K562 (cell line): ENCODE measurements around the gene CD248. TPM values are rescaled to one million over a fixed set of nuclear protein-coding genes. Genes with fewer than 3 reads are reported as not detected.

Source experiments
- CTCFL ChIP-seq: IDR thresholded peaks from 2 replicates; pipeline ENCODE4 v1.6.1; 2011; ENCODE audit warnings: borderline replicate concordance, low read depth, mild to moderate bottlenecking, moderate library complexity, low read length; ENCODE audit not compliant: insufficient read depth, poor library complexity, severe bottlenecking
- CXXC5 ChIP-seq: fragments of 250-450 bp; sonication (Bioruptor Pico); IDR thresholded peaks from 2 replicates; pipeline ENCODE4 v1.8.0; 2022; ENCODE audit warnings: inconsistent platforms, mild to moderate bottlenecking, moderate library complexity
- EGR1 ChIP-seq: fragments of 450-650 bp; conservative IDR thresholded peaks from 2 replicates; pipeline ENCODE4 v1.6.1; 2017; ENCODE audit warnings: mild to moderate bottlenecking
- HBP1 ChIP-seq: fragments of 450-650 bp; formaldehyde crosslinking; IDR thresholded peaks from 2 replicates; pipeline ENCODE4 v1.4.0; 2022; ENCODE audit warnings: missing genetic modification characterization
- KLF10 ChIP-seq: fragments of 250-450 bp; sonication (Bioruptor Pico); IDR thresholded peaks from 2 replicates; pipeline ENCODE4 v1.6.1; 2021; ENCODE audit warnings: matching md5 sums
- POLR2H ChIP-seq: IDR thresholded peaks from 2 replicates; pipeline ENCODE4 v1.6.1; 2016; ENCODE audit warnings: missing genetic modification characterization, low read depth, mild to moderate bottlenecking, control low read depth, missing compliant biosample characterization, moderate library complexity
- TCF7 ChIP-seq: sonication (generic); IDR thresholded peaks from 2 replicates; pipeline ENCODE4 v1.6.1; 2016; ENCODE audit warnings: antibody characterized with exemption, borderline replicate concordance
- TFAP4 ChIP-seq: sonication (generic); formaldehyde crosslinking; IDR thresholded peaks from 2 replicates; pipeline ENCODE4 v1.8.0; 2022; ENCODE audit warnings: missing genetic modification reagents, mild to moderate bottlenecking, moderate library complexity, borderline replicate concordance
- TGIF2 ChIP-seq: sonication (generic); formaldehyde crosslinking; IDR thresholded peaks from 2 replicates; pipeline ENCODE4 v1.8.1; 2022; ENCODE audit warnings: mild to moderate bottlenecking, missing genetic modification reagents, moderate library complexity
- THRAP3 ChIP-seq: fragments of 450-650 bp; IDR thresholded peaks from 2 replicates; pipeline ENCODE4 v1.6.1; 2016; ENCODE audit warnings: mild to moderate bottlenecking, inconsistent platforms, borderline replicate concordance
- ZNF274 ChIP-seq: IDR thresholded peaks from 2 replicates; pipeline ENCODE4 v1.6.1; 2011; ENCODE audit warnings: low read depth, mild to moderate bottlenecking, low read length, moderate library complexity, borderline replicate concordance
- ZNF3 ChIP-seq: fragments of 250-450 bp; sonication (Bioruptor Pico); IDR thresholded peaks from 2 replicates; pipeline ENCODE4 v1.5.0; 2021; ENCODE audit warnings: mild to moderate bottlenecking, moderate library complexity
- ZNF551 ChIP-seq: fragments of 250-450 bp; sonication (Bioruptor Pico); IDR thresholded peaks from 2 replicates; pipeline ENCODE4 v1.5.0; 2021; ENCODE audit warnings: mild to moderate bottlenecking, moderate library complexity
- polyA plus RNA-seq, 8 experiments: library from polyadenylated mRNA; depleted of rRNA in 4 of 8; stranded (reverse) in 5 of 8; unstranded in 3 of 8; fragments of >200 nt; fragmentation: Nextera tagmentation in 2 of 8; fragmentation: Illumina TruSeq in 1 of 8; extraction: Ambion mirVana in 2 of 8; extraction: Trizol in 1 of 8; gene quantifications; 2 replicates each; pipeline versions ENCODE4 v1.2.1 to v1.2.3, GENCODE V29; 2011 to 2014; ENCODE audit warnings: inconsistent platforms in 1 of 8, missing spikeins in 1 of 8
- total RNA-seq, 7 experiments: library from RNA; depleted of rRNA in 6 of 7; stranded (reverse); fragments of >200 nt in 6 of 7; fragmentation: Illumina TruSeq in 2 of 7; extraction: Trizol in 2 of 7; gene quantifications; 2 replicates each; pipeline versions ENCODE4 v1.2.1 to v1.2.3, GENCODE V29; 2011 to 2021; ENCODE audit warnings: low replicate concordance in 1 of 7
- TF ChIP-seq, protein P1 (sequence below): fragments of 250-450 bp; sonication (Bioruptor Pico); IDR thresholded peaks from 2 replicates; pipeline ENCODE4 v1.8.0; 2022; ENCODE audit warnings: moderate library complexity, mild to moderate bottlenecking, inconsistent platforms
- TF ChIP-seq, protein P2 (sequence below): fragments of 150-350 bp; conservative IDR thresholded peaks from 2 replicates; pipeline ENCODE4 v1.6.1; 2014; ENCODE audit warnings: low read length
- TF ChIP-seq, protein P3 (sequence below): fragments of 450-650 bp; IDR thresholded peaks from 2 replicates; pipeline ENCODE4 v1.7.1; 2018; ENCODE audit warnings: mild to moderate bottlenecking, low read depth; ENCODE audit not compliant: partially characterized antibody

CD248 gene
- total and polyA plus RNA-seq, 9 of the 15 experiments (the other 6 are each of a cell fraction or from before 2014, with no cell fraction given), result 0.09 TPM; not detected in 8

GRCh38 chr11:66363805-66364535 lies 47.1 kb upstream of the CD248 start (continued):
- peak; percentile 4; the same call in 1 of the 2 replicates for TF ChIP-seq HBP1
- TF ChIP-seq, protein P1, sequence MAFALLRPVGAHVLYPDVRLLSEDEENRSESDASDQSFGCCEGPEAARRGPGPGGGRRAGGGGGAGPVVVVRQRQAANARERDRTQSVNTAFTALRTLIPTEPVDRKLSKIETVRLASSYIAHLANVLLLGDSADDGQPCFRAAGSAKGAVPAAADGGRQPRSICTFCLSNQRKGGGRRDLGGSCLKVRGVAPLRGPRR (CRISPR knock-in tag), result no peak
- peak; percentile 10; the same call in 1 of the 2 replicates for TF ChIP-seq TFAP4 (CRISPR knock-in tag)
- TF ChIP-seq POLR2H (tag), result no peak
- no peak for TF ChIP-seq EGR1
- TF ChIP-seq CXXC5, result no peak
- TF ChIP-seq KLF10 (CRISPR knock-in tag), result no peak
- TF ChIP-seq, protein P2, sequence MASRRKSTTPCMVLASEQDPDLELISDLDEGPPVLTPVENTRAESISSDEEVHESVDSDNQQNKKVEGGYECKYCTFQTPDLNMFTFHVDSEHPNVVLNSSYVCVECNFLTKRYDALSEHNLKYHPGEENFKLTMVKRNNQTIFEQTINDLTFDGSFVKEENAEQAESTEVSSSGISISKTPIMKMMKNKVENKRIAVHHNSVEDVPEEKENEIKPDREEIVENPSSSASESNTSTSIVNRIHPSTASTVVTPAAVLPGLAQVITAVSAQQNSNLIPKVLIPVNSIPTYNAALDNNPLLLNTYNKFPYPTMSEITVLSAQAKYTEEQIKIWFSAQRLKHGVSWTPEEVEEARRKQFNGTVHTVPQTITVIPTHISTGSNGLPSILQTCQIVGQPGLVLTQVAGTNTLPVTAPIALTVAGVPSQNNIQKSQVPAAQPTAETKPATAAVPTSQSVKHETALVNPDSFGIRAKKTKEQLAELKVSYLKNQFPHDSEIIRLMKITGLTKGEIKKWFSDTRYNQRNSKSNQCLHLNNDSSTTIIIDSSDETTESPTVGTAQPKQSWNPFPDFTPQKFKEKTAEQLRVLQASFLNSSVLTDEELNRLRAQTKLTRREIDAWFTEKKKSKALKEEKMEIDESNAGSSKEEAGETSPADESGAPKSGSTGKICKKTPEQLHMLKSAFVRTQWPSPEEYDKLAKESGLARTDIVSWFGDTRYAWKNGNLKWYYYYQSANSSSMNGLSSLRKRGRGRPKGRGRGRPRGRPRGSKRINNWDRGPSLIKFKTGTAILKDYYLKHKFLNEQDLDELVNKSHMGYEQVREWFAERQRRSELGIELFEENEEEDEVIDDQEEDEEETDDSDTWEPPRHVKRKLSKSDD, result no peak
- 0 out of 2 replicates have a peak, but pooled peaks have one; percentile 53 for TF ChIP-seq THRAP3
- TF ChIP-seq CTCFL, result peak; percentile 98
- no peak for TF ChIP-seq ZNF274
- no peak for TF ChIP-seq TCF7
- no peak for TF ChIP-seq ZNF3 (CRISPR knock-in tag)
- TF ChIP-seq ZNF551, result no peak
- TF ChIP-seq, protein P3, sequence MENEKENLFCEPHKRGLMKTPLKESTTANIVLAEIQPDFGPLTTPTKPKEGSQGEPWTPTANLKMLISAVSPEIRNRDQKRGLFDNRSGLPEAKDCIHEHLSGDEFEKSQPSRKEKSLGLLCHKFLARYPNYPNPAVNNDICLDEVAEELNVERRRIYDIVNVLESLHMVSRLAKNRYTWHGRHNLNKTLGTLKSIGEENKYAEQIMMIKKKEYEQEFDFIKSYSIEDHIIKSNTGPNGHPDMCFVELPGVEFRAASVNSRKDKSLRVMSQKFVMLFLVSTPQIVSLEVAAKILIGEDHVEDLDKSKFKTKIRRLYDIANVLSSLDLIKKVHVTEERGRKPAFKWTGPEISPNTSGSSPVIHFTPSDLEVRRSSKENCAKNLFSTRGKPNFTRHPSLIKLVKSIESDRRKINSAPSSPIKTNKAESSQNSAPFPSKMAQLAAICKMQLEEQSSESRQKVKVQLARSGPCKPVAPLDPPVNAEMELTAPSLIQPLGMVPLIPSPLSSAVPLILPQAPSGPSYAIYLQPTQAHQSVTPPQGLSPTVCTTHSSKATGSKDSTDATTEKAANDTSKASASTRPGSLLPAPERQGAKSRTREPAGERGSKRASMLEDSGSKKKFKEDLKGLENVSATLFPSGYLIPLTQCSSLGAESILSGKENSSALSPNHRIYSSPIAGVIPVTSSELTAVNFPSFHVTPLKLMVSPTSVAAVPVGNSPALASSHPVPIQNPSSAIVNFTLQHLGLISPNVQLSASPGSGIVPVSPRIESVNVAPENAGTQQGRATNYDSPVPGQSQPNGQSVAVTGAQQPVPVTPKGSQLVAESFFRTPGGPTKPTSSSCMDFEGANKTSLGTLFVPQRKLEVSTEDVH, result no peak
- no peak for TF ChIP-seq TGIF2 (CRISPR knock-in tag)
